Stimulated activated CD4-positive, alpha-beta T cell treated with anti-CD3 and anti-CD28 coated beads, Interleukin-4, amount 100 ng/mL, for 24 hours (primary cell): ENCODE results near the gene LOXHD1.

ENCODE experiments used
- DNase-seq: peaks from one replicate; pipeline ENCODE4 v3.0.0-alpha.2; 2020

Gene LOXHD1, protein sequence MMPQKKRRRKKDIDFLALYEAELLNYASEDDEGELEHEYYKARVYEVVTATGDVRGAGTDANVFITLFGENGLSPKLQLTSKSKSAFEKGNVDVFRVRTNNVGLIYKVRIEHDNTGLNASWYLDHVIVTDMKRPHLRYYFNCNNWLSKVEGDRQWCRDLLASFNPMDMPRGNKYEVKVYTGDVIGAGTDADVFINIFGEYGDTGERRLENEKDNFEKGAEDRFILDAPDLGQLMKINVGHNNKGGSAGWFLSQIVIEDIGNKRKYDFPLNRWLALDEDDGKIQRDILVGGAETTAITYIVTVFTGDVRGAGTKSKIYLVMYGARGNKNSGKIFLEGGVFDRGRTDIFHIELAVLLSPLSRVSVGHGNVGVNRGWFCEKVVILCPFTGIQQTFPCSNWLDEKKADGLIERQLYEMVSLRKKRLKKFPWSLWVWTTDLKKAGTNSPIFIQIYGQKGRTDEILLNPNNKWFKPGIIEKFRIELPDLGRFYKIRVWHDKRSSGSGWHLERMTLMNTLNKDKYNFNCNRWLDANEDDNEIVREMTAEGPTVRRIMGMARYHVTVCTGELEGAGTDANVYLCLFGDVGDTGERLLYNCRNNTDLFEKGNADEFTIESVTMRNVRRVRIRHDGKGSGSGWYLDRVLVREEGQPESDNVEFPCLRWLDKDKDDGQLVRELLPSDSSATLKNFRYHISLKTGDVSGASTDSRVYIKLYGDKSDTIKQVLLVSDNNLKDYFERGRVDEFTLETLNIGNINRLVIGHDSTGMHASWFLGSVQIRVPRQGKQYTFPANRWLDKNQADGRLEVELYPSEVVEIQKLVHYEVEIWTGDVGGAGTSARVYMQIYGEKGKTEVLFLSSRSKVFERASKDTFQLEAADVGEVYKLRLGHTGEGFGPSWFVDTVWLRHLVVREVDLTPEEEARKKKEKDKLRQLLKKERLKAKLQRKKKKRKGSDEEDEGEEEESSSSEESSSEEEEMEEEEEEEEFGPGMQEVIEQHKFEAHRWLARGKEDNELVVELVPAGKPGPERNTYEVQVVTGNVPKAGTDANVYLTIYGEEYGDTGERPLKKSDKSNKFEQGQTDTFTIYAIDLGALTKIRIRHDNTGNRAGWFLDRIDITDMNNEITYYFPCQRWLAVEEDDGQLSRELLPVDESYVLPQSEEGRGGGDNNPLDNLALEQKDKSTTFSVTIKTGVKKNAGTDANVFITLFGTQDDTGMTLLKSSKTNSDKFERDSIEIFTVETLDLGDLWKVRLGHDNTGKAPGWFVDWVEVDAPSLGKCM (N-terminal part only)

GRCh38 chr18:46657115-46657955, at the start of gene LOXHD1:
Gene LOXHD1, minus strand, starts transcription at chr18:46657220. Its CDS starts 187 bp downstream, at chr18:46657033.
- DNase-seq, result no peak

- no peak for DNase-seq
Measured at GRCh38 chr18:46705521-46705920, 48.5 kb upstream of the LOXHD1 start.

GRCh38 chr18:46704816-46705215, 47.8 kb upstream of the LOXHD1 start:
- no peak for DNase-seq

DNA sequence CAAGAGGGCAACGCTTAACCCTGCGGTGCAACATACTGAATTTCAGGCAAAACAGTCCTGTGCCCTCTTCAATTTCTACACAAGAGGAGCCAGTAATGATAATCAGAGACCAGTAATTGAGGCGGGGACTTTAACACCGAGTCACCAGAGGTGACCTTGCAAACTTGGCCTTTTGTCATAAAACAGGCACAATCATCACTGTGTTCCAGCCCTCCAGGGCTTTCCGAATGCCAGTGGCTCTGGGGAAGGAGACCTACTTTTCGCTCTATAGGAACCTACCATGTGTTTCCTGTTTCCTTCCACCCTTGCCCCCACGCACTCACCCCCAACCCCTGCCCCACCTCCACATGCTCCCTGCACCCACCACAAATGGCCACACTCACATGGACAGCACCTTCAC, 47.2 kb upstream of the LOXHD1 start:
- DNase-seq, result no peak

DNA sequence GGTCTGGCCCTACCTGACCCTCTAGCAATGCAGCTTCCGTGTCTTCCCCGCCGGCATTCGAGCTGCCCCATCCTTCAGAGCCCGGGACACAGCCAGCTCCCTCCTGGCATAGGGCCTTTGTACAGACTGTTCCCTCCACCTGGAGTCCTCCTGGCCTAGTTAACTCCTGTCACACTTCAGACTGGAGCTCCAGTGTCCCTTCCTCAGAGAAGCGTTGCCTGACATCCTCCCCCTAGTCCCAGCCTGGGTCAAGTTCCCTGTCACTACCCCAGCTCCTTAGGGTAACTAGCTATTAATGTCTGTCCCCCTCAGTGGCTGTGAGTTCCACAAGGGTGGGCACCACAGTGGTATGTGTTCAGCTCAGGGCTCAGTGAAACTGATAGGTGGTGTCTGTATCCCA, 45.5 kb upstream of the LOXHD1 start:
- DNase-seq, result no peak

- DNase-seq, result no peak
Measured at GRCh38 chr18:46700066-46700824, 43.2 kb upstream of the LOXHD1 start.

- DNase-seq, result no peak
Measured at GRCh38 chr18:46696702-46697101, 39.7 kb upstream of the LOXHD1 start.

- DNase-seq, result no peak
Measured at GRCh38 chr18:46696268-46696667, 39.2 kb upstream of the LOXHD1 start.

DNA sequence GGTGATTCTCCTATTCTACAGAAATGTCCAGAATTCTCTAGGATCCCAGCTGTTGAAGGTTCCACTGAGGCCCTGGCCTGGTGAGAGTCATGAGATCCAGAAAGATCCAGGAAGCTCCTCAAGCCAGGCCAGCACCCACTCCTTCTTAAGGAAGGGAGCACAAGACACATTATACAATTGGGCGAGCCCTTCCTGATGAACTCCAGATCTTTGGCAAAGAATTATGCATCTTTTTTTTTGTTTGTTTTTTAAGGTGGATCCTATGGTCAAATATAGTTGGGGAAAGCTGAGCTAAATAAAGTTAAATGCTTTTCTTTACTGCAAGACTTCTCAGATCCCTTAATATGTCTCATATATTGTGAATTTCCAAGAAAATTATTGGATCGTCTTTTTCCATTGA, 37.0 kb upstream of the LOXHD1 start:
- DNase-seq, result no peak

DNA sequence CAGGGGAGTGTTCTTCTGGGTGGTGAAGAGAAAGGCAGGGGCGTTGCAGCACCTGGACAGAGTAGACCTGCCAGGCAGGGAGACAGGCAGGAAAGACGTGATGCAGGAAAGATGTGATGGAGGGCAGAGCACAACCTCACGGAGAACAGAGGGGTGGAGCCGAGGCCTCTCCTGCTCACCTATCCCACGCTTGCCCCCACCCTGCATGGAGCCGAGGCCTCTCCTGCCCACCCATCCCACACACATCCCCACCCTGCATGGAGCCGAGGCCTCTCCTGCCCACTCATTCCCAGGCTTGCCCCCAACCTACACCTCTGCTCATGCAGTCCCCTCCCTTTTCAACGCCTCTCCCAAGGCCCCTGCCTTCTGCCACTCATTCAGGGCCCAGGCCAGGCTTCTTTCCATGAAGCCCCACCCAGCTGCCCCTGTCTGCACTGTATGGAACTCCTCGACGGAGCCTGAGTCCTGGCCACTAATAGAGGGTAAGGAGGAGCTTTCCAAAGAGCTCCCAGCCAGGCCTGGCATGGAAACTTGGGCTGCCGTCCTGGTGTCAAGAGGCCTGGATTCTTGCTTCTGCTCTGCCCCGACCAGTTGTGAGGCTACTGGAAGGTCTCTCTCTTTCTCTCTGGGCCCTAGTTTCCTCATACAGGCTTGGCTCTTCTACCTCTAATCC, 32.0 kb upstream of the LOXHD1 start:
- DNase-seq, result no peak

DNA sequence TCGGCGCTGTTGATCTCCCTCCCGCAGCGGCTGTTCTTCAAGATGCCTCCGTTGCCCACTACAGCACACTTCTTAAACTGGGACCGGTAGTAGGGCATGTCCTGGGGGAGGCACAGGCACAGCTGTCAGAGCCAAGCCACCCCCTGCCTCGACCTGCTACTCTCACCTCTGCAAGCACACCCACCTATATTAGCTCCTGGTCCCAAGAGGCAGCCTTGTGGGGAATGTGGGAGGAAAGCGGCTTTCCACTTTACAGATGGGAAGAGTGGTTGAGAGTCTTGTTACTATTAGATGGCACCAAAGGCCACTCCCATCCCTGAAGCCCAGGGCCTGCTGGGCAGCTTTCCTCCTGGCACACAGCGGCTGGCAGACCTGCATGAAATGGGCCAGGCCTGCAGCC, 29.2 kb upstream of the LOXHD1 start:
- no peak for DNase-seq

DNA sequence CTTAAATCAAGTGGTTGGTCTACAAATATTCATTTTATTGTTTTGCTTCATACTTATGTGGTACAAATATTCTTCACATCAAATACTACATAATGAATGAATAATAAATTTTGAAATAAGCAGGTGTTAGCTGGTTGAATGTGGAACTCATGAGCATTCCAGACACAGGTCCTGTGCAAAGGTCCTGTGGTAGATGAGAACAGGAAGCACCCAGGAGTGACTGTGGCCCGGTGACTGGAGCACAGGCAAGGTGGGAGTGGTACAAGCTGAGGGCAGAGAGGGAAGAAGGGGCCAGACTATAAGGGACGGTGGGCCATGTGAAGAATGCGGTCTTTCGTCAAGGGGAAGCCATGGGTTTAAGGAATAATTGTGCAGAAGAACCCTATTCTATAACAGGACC, 26.2 kb upstream of the LOXHD1 start:
- DNase-seq, result no peak

DNA sequence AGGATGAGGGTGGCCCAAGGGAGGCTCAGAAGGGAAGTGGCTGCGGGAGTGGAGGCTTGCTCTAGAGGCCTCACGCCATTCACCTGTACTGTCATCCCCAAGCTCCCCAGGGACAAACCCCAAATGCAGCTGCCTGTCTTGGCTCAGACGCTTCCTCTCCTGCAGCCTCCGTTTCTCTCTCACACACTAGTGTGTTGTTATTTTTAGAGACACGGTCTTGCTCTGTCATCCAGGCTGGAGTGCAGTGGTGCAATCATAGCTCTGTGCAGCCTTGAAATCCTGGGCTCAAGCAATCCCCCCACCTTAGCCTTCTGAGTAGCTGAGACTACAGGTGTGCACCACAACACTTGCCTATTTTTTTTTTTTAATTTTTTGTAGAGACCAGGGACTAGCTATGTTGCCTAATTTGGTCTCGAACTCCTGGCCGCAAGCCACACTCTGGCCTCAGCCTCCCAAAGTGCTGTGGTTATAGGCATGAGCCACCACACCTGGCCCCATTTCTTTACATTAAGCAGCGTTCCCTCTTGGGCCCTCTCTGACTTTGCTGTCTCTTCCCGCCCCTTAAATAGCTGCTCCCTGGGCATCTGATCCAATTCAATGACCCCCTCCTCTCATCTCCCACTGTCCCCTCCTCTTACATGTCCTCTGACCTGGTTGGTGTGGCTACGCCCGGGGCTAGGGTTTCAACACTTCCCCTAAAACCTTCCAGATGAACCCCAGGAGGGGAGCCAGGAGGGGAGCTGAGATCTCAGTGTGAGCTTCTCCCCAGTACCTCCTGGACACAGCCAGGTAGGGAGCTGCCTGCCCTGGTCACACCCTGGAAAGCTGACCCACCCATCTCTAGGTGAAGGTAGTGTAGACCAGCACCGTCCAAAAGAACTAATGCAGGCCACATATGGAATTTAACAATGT, 24.0 kb upstream of the LOXHD1 start:
- DNase-seq, result no peak

DNA sequence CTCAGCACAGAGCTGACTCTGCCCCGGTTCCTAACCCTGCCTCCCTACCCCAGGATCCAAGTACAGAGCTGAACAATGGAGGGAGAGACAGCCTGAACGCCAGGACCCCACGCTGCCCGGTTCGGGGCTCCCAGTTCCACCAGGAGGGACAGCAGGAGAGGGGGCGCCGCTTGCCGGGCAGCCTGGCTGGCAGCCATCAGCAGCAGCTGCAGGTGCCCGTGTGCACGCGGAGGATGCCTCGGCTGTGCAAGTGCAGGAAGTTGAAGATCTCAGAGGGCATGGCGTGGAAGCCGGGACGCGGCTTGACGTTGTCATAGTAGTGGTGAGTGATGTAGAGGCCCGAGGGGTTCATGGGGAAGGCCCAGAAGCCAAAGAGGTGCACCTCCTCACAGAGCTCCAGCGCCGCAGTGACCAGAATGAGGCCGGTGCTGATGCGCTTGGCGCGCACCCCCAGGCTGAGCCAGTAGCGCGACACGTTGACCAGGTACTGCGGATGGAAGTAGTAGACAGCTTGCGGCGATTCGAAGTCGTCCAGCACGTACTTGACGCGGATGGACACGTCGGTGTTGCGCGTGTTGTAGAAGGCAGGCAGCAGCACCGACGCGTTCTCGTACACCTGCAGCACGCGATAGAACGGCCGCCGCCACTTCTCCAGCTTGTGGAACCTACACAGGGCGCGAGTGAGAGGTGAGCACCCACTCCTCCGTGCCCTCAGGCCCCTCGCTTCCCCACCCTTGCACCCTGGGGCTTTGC, 23.0 kb upstream of the LOXHD1 start:
- DNase-seq, result no peak

DNA sequence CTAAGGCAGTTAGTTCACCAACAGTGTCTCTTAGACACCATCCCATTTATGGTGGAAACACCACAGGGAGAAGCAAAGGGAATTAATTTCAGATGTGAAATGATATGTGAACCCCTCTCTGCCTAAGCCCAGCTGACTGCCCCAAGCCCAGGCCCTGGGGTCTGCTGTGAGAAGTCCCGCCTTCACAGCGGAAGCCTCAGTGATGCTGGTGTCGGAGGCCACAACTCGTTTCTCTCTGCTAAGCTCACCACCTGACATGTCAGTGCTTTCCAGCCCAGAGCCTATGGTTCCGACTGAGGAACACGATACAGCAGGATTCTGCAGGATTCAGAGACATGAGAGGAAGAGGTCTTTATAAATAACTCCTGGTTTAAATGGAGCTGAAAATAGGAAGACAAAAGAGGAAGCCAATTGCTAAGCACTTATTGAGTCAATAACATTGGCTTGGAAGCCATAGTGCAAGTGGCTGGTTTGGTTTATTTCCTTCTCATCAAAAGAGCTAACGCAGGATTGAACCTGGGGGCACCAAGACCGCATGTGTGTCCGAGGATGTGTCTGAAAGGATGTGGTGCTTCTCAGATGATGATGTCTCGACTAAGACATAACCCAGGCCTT, 21.9 kb upstream of the LOXHD1 start:
- DNase-seq, result no peak

- DNase-seq, result no peak
Measured at GRCh38 chr18:46678041-46678440, 21.0 kb upstream of the LOXHD1 start.

DNA sequence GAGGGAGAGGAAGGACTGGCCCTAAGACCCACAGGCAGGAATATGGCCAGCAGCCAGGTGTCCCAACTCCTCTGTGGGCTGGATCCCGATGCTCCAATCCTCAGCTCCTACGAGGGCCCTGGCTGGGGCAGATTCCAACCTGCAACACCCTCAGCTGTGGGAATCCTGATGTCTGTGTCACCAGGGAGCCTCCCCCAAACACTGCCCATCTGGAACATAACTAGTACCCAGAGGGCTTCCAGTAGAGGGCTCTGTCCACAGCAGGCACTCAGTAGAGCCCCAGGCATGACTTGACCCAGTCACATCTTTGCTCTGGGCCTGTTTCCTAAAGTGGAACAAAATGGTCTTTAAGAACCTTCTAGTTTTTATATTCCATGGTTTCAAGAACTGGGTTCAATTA, 20.6 kb upstream of the LOXHD1 start:
- no peak for DNase-seq

- DNase-seq, result no peak
Measured at GRCh38 chr18:46676182-46676835, 19.3 kb upstream of the LOXHD1 start.
